Measurements from ENCODE around the gene IRAK2.
A peak's percentile ranks its signal among the peaks of the same experiment; 100 is the strongest.

The IRAK2 gene

DNA sequence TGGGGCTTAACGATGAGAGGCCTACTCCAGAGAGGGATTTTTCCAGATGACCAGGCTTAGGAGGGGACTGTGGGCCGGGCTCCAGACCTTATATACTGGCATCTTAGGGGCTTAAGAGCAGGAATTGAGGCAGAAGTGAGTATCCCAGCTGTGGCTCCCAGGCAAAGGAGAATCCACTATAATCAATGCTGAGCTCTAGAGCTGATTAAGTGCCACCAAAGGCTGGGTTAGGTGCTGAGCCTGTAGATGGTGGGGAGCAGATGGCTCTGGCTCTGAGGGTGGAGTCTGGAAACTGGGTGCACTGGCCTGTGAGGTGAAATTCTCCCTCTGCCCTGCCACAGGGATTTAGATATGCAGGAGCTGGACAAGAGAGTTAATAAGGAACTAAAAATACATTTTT is 23.2 kb downstream of the IRAK2 start:
- Histone ChIP-seq H3K18ac (ENCODE audit: low read length) (no peak overlapping the region), H3K14ac (ENCODE audit: low read length) (no peak overlapping the region), H3K27me3 (ENCODE audit: insufficient read depth, low read length) (no peaks in the 10 kb centered on the region), H2BK5ac (ENCODE audit: low read depth, low read length, poor library complexity) (no peak overlapping the region), H2AK5ac (ENCODE audit: low read length) (no peak overlapping the region), H3K4ac (ENCODE audit: low read depth, low read length) (no peak overlapping the region), H3K4me1 (ENCODE audit: control insufficient read depth in 1 of 2, insufficient read depth in 2 of 2, low read length in 2 of 2) (peaks cover 4 to 21% of the 10 kb centered on the region in 2 experiments), H3K9ac (ENCODE audit: low read length) (no peak overlapping the region), H3K36me3 (ENCODE audit: control insufficient read depth in 1 of 2, insufficient read depth in 2 of 2, low read length in 2 of 2) (no peaks in the 10 kb centered on the region), H3K79me1 (ENCODE audit: low read length) (no peaks in the 10 kb centered on the region), H3K4me3 (ENCODE audit: low read depth, low read length) (no peak overlapping the region), H4K12ac (ENCODE audit: low read depth, low read length) (no peak overlapping the region), H3K9me3 (ENCODE audit: insufficient read depth, low read depth, low read length) (no peaks in the 10 kb centered on the region), H4K8ac (ENCODE audit: low read depth, low read length) (no peak overlapping the region), H3K79me2 (ENCODE audit: control insufficient read depth, insufficient read depth, low read length, poor library complexity) (no peaks in the 10 kb centered on the region), H4K91ac (ENCODE audit: low read depth, low read length) (no peak overlapping the region), H2AFZ (ENCODE audit: insufficient read depth, low read length, poor library complexity) (no peak overlapping the region), H3K27ac (ENCODE audit: low read depth, low read length) (no peak overlapping the region), H2BK120ac (ENCODE audit: insufficient read depth, low read length, poor library complexity) (no peak overlapping the region), H3K23ac (ENCODE audit: low read length) (no peak overlapping the region), H3K4me2 (ENCODE audit: low read length) (no peak overlapping the region), H2BK12ac (ENCODE audit: low read length) (no peak overlapping the region)
- DNase-seq: no peak
- no CpG with 5 or more reads among the region's 2 CpGs for WGBS (ENCODE audit: extremely low coverage, insufficient coverage, insufficient read length)

DNA sequence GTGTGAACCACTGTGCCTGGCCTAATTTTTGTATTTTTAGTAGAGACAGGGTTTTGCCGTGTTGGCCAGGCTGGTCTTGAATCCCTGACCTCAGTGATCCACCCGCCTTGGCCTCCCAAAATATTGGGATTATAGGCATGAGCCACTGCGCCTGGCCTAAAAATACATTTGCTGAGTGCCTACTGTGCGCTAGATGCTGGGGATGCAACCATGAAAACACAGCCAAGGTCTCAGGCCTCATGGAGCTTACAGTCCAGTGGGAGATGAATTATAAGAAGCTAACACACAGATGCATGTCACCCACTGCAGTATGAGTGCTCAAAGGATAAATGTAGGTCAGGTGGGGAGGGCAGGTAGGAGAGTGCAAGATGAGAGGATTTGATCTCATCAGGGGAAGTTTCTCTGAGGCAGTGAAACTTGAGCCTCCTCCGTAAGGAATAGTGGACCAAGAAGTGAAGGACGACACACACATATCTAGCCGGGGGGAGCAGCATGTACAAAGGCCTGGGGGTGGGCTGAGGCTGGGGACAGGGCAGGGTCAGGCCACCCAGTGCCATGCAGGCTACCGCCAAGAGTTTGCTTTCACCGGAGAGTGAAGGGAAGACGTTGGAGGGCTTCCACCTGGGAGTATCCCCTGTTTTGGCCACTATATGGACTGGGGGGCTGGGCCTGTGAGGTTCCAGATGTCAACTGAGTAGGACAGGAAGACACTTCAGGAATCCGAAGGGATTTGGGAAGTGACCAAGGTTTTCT is 24.3 kb downstream of the IRAK2 start:
- no peak for DNase-seq
- WGBS (ENCODE audit: extremely low coverage, insufficient coverage, insufficient read length): no CpG with 5 or more reads among the region's 11 CpGs
- H3K4me1 ChIP-seq (ENCODE audit: control insufficient read depth in 1 of 2, insufficient read depth in 2 of 2, low read length in 2 of 2): peaks cover 4 to 19% of the 10 kb centered on the region in 2 experiments
- H2BK5ac ChIP-seq (ENCODE audit: low read depth, low read length, poor library complexity): no peak overlapping the region
- no peak overlapping the region for H3K18ac ChIP-seq (ENCODE audit: low read length)
- H3K4me3 ChIP-seq (ENCODE audit: low read depth, low read length): no peak overlapping the region
- H2BK12ac ChIP-seq (ENCODE audit: low read length): no peak overlapping the region
- H3K9ac ChIP-seq (ENCODE audit: low read length): no peak overlapping the region
- H3K4me2 ChIP-seq (ENCODE audit: low read length): no peak overlapping the region
- no peak overlapping the region for H3K27ac ChIP-seq (ENCODE audit: low read depth, low read length)
- no peaks in the 10 kb centered on the region for H3K27me3 ChIP-seq (ENCODE audit: insufficient read depth, low read length)
- H3K4ac ChIP-seq (ENCODE audit: low read depth, low read length): no peak overlapping the region
- no peaks in the 10 kb centered on the region for H3K79me1 ChIP-seq (ENCODE audit: low read length)
- H4K91ac ChIP-seq (ENCODE audit: low read depth, low read length): no peak overlapping the region
- H4K8ac ChIP-seq (ENCODE audit: low read depth, low read length): no peak overlapping the region
- no peak overlapping the region for H3K23ac ChIP-seq (ENCODE audit: low read length)
- no peak overlapping the region for H2AK5ac ChIP-seq (ENCODE audit: low read length)
- no peaks in the 10 kb centered on the region for H3K79me2 ChIP-seq (ENCODE audit: control insufficient read depth, insufficient read depth, low read length, poor library complexity)
- H4K12ac ChIP-seq (ENCODE audit: low read depth, low read length): no peak overlapping the region
- no peak overlapping the region for H3K14ac ChIP-seq (ENCODE audit: low read length)
- no peaks in the 10 kb centered on the region for H3K36me3 ChIP-seq (ENCODE audit: control insufficient read depth in 1 of 2, insufficient read depth in 2 of 2, low read length in 2 of 2)
- H3K9me3 ChIP-seq (ENCODE audit: insufficient read depth, low read depth, low read length): no peaks in the 10 kb centered on the region
- no peak overlapping the region for H2BK120ac ChIP-seq (ENCODE audit: insufficient read depth, low read length, poor library complexity)
- no peak overlapping the region for H2AFZ ChIP-seq (ENCODE audit: insufficient read depth, low read length, poor library complexity)

DNA sequence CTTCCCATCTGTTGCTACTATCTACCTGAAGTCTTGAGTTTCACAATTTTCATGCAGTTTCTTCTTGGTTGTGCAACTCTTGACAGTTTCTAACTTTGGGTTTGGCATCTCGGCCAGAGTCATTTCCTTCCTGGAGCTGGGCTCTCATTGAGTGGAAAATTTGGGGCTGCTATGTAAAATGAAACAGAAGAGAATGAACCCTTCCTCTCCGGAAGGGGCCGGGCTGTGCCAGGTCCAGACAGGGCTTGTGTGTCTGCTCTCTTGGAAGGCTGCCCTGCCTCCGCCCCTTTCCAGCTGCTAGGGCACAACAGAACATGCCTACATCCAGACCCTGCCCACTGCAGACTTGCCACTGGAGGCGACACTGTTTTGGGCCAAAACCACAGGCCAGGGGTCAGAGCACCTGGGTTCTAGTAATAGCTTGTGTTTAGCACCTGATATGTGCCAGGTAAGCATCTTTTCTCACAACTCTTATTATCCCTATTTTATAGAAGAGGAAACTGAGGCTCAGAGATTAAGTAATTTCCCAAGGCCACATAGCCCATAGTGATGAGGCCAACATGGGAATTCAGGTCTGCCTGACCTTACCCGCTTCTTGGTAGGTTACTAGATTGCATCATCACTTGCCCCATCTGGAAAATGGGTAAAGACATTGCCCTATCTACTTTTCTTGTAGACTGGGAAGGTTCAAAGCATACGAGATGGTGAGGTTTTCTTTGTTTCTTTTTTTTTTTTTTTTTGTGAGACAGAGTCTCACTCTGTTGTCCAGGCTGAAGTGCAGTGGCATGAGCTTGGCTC is 25.0 kb downstream of the IRAK2 start:
- Histone ChIP-seq H4K91ac (ENCODE audit: low read depth, low read length) (no peak overlapping the region), H4K12ac (ENCODE audit: low read depth, low read length) (no peak overlapping the region), H2BK120ac (ENCODE audit: insufficient read depth, low read length, poor library complexity) (no peak overlapping the region), H2AFZ (ENCODE audit: insufficient read depth, low read length, poor library complexity) (no peak overlapping the region), H3K27ac (ENCODE audit: low read depth, low read length) (no peak overlapping the region), H2BK12ac (ENCODE audit: low read length) (no peak overlapping the region), H3K36me3 (ENCODE audit: control insufficient read depth in 1 of 2, insufficient read depth in 2 of 2, low read length in 2 of 2) (no peaks in the 10 kb centered on the region), H3K14ac (ENCODE audit: low read length) (no peak overlapping the region), H3K4me1 (ENCODE audit: control insufficient read depth in 1 of 2, insufficient read depth in 2 of 2, low read length in 2 of 2) (peaks cover 4 to 15% of the 10 kb centered on the region in 2 experiments), H3K23ac (ENCODE audit: low read length) (no peak overlapping the region), H3K18ac (ENCODE audit: low read length) (no peak overlapping the region), H3K9ac (ENCODE audit: low read length) (no peak overlapping the region), H3K4ac (ENCODE audit: low read depth, low read length) (no peak overlapping the region), H2BK5ac (ENCODE audit: low read depth, low read length, poor library complexity) (no peak overlapping the region), H3K9me3 (ENCODE audit: insufficient read depth, low read depth, low read length) (no peaks in the 10 kb centered on the region), H3K4me2 (ENCODE audit: low read length) (no peak overlapping the region), H3K79me2 (ENCODE audit: control insufficient read depth, insufficient read depth, low read length, poor library complexity) (no peaks in the 10 kb centered on the region), H3K79me1 (ENCODE audit: low read length) (no peaks in the 10 kb centered on the region), H2AK5ac (ENCODE audit: low read length) (no peak overlapping the region), H3K4me3 (ENCODE audit: low read depth, low read length) (no peak overlapping the region), H3K27me3 (ENCODE audit: insufficient read depth, low read length) (no peaks in the 10 kb centered on the region), H4K8ac (ENCODE audit: low read depth, low read length) (no peak overlapping the region)
- WGBS (ENCODE audit: extremely low coverage, insufficient coverage, insufficient read length): no CpG with 5 or more reads among the region's 7 CpGs
- DNase-seq: peak in 1 of 2 donors; percentile 31

DNA sequence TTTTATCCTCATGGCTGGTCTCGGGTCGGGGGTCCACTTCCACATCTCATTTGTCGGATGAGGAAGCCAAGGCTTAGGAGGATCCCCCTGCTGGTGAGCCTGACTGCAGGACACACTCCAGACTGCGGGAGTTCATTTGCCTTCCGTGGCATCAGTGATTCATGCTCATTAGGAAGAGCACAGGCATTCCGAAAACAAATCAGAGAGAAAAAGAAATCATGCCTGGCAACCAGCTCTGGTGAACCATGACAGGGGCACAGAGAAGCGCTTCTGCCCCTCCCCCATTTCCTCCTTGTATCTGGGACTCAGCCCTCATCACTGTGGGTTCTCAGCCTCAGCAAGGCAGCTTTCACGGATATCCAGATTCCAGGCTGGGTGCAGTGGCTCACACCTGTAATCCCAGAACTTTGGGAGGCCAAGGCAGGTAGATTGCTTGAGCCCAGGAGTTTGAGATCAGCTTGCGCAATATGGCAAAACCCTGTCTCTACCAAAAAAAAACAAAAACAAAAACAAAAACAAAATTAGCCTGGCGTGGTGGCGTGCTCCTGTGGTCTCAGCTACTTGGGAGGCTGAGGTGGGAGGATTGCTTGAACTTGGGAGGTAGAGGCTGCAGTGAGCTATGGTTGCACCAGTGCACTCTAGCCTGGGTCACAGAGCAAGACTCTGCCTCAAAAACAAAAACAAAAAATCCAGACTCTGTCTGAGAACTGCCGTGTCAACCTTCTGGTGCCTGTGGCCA is 28.4 kb downstream of the IRAK2 start:
- Histone ChIP-seq H4K8ac (ENCODE audit: low read depth, low read length) (no peak overlapping the region), H3K18ac (ENCODE audit: low read length) (no peak overlapping the region), H3K9me3 (ENCODE audit: insufficient read depth, low read depth, low read length) (peaks cover 2% of the 10 kb centered on the region), H3K23ac (ENCODE audit: low read length) (no peak overlapping the region), H3K4ac (ENCODE audit: low read depth, low read length) (no peak overlapping the region), H2BK12ac (ENCODE audit: low read length) (no peak overlapping the region), H3K27ac (ENCODE audit: low read depth, low read length) (no peak overlapping the region), H4K12ac (ENCODE audit: low read depth, low read length) (no peak overlapping the region), H4K91ac (ENCODE audit: low read depth, low read length) (no peak overlapping the region), H2BK120ac (ENCODE audit: insufficient read depth, low read length, poor library complexity) (no peak overlapping the region), H3K9ac (ENCODE audit: low read length) (no peak overlapping the region), H3K79me1 (ENCODE audit: low read length) (no peaks in the 10 kb centered on the region), H3K4me3 (ENCODE audit: low read depth, low read length) (no peak overlapping the region), H3K4me2 (ENCODE audit: low read length) (no peak overlapping the region), H3K4me1 (ENCODE audit: control insufficient read depth in 1 of 2, insufficient read depth in 2 of 2, low read length in 2 of 2) (peaks cover 4 to 21% of the 10 kb centered on the region in 2 experiments), H3K36me3 (ENCODE audit: control insufficient read depth in 1 of 2, insufficient read depth in 2 of 2, low read length in 2 of 2) (no peaks in the 10 kb centered on the region), H2BK5ac (ENCODE audit: low read depth, low read length, poor library complexity) (no peak overlapping the region), H3K14ac (ENCODE audit: low read length) (no peak overlapping the region), H3K79me2 (ENCODE audit: control insufficient read depth, insufficient read depth, low read length, poor library complexity) (no peaks in the 10 kb centered on the region), H2AFZ (ENCODE audit: insufficient read depth, low read length, poor library complexity) (no peak overlapping the region), H3K27me3 (ENCODE audit: insufficient read depth, low read length) (no peaks in the 10 kb centered on the region), H2AK5ac (ENCODE audit: low read length) (no peak overlapping the region)
- DNase-seq: peak; percentile 19 to 42
- whole genome bisulfite sequencing (ENCODE audit: extremely low coverage, insufficient coverage, insufficient read length): no CpG with 5 or more reads among the region's 12 CpGs
